GM19193 (cell line): ENCODE measurements around the gene KRT25.

Source experiments
- POLR2A ChIP-seq: IDR thresholded peaks from 4 replicates; pipeline ENCODE4 v1.6.1; 2011; ENCODE audit not compliant: insufficient read depth, insufficient read length; ENCODE audit errors: extremely low read depth

KRT25 gene

DNA sequence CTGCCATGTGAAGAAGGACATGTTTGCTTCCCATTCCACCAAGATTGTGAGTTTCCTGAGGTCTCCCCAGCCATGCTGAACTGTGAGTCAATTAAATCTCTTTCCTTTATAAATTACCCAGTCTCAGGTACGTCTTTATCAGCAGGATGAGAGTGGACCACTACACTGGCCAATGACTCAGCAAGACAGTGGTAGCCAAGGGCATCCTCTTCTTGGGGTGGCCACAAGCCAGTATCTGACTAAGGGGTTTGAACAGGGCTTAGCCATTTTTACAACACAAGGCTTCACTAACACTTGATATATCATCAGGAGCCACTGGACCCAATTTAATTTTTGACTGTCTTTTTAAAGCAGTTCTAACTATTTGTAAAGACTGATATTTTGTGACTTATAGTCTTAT lies 30.5 kb downstream of the KRT25 start:
- no peak for TF ChIP-seq POLR2A

DNA sequence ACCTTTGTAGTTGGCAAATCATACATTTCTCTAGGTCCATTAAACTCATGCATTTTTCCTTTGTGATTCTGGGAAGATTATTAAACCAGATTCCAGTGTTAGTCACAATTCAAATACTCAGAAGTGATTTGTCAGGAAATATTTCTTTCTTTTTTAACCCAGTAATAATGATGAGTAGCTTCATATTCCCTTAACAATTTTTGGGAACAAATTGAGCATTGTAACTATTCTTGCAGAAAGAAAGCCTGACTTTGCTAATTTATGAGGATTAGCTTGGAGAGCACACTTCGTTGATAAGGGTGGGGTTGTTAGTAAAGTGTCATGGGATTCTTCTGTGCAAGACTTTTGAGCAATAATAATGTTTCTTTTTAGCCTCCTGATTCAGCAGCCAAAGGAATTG lies 32.9 kb downstream of the KRT25 start:
- TF ChIP-seq POLR2A = no peak

GRCh38 chr17:40720899-40721298 lies 34.2 kb downstream of the KRT25 start:
- TF ChIP-seq POLR2A = no peak

- no peak for TF ChIP-seq POLR2A
Measured at GRCh38 chr17:40718930-40719329, 36.2 kb downstream of the KRT25 start.

- no peak for TF ChIP-seq POLR2A
Measured at GRCh38 chr17:40717776-40718175, 37.4 kb downstream of the KRT25 start.

- no peak for TF ChIP-seq POLR2A
Measured at GRCh38 chr17:40714473-40714872, 40.7 kb downstream of the KRT25 start.

GRCh38 chr17:40707745-40708144 lies 47.4 kb downstream of the KRT25 start:
- no peak for TF ChIP-seq POLR2A

GRCh38 chr17:40705584-40705983 lies 49.5 kb downstream of the KRT25 start:
- TF ChIP-seq POLR2A = no peak

DNA sequence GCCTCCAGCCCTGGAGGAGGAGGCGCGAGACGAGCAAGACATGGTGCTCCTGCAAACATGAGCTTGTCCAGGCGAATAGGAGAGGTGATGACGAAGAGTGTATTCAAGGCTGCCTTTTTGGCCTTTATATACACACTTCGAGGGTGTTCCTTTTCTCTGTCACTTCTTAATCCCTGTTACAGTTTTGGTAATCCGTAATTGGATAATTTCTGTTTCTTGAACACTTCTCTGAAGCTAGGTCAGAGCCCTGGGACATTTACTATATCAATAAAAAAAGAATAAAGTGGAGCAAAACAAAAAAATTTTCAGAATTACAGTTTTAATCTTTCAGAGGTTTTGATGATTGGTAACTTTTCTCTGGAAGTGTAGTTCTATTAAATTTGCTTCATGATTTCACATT lies 51.5 kb downstream of the KRT25 start, which contains the start of gene KRT24:
Gene KRT24, minus strand, starts transcription at position 101 of the 400 bp plus-strand sequence. Its CDS starts 59 bp downstream, at position 42.
- no peak for TF ChIP-seq POLR2A

GRCh38 chr17:40702271-40702670 lies 52.9 kb downstream of the KRT25 start:
- TF ChIP-seq POLR2A = no peak

GRCh38 chr17:40699853-40700252 lies 55.3 kb downstream of the KRT25 start:
- no peak for TF ChIP-seq POLR2A

GRCh38 chr17:40699371-40699770 lies 55.8 kb downstream of the KRT25 start:
- TF ChIP-seq POLR2A = no peak
